Measurements from ENCODE around the gene PRKCA.

The PRKCA gene

DNA sequence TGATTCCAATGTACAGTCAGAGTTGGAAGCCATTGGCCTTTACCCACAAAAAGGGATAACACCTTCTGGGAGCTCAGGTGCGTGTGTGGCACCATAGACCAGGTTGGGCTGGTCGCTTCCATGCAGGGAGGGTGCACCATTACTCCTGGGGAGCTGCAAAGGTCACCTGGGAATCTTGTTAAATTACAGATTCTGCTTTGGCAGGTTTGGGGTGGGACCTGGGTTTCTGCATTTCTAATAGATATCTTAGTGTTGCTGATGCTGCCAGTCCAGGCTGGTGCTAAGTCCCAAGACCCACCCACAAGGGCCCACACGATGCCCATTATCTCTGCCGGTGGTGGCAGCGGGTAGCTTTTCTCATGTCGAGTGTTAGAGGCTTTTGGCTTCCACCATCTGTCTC lies 384.2 kb downstream of the PRKCA start:
- H3K27me3 ChIP-seq (ENCODE audit: control insufficient read depth in 1 of 2, insufficient read depth in 2 of 2, low read length in 2 of 2): no peaks in the 10 kb centered on the region
- peaks cover 13 to 16% of the 10 kb centered on the region in 2 donors for H3K36me3 ChIP-seq (ENCODE audit: control insufficient read depth in 2 of 2, insufficient read depth in 2 of 2, low read length in 2 of 2)
- no peak overlapping the region for H3K27ac ChIP-seq (ENCODE audit: low read length)
- H3K9me3 ChIP-seq (ENCODE audit: control insufficient read depth in 2 of 2, low read length in 2 of 2): no peaks in the 10 kb centered on the region
- no peak overlapping the region for H3K4me3 ChIP-seq (ENCODE audit: low read length in 2 of 2)
- H3K9ac ChIP-seq (ENCODE audit: low read length in 2 of 2): no peak overlapping the region
- H3K4me1 ChIP-seq (ENCODE audit: control insufficient read depth, insufficient read depth, low read length): peaks cover 10% of the 10 kb centered on the region

DNA sequence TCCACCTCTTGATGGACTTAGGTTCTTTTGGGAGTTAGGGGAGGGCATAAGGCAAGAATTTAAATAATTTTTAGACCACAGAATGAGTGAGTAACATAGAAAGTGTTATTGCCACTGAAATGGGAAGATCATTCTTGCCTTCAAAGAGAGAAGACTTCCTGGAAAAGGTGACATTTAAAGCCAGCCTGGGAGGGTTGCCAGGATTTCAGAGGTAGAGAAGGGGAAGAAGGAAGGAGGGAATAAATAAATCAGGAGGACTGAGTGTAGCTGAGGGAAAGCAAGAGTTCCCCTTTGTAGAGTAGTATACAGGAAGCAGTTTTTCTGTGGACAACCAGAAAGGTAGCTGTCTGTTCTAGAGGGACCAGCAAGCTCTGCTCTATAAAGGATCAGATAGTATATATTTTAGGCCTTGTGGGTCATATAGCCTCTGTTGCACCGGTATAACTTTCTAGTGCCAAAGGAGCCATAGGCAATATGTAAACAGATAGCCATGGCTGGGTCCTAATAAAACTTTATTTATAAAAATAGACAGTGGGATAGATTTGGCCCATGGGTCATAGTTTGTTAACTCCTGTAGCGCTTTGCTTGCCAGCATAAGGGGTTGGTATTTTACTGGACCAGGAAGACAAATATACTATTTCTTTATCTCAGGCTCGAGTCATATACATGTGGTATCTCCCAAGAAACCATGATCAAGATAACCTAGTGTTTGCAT lies 385.3 kb downstream of the PRKCA start:
- no peak overlapping the region for H3K27ac ChIP-seq (ENCODE audit: low read length)
- H3K4me3 ChIP-seq (ENCODE audit: low read length in 2 of 2): no peak overlapping the region
- peaks cover under 1% of the 10 kb centered on the region for H3K4me1 ChIP-seq (ENCODE audit: control insufficient read depth, insufficient read depth, low read length)
- H3K9me3 ChIP-seq (ENCODE audit: control insufficient read depth in 2 of 2, low read length in 2 of 2): no peaks in the 10 kb centered on the region
- no peak overlapping the region for H3K9ac ChIP-seq (ENCODE audit: low read length in 2 of 2)
- no peaks in the 10 kb centered on the region for H3K27me3 ChIP-seq (ENCODE audit: control insufficient read depth in 1 of 2, insufficient read depth in 2 of 2, low read length in 2 of 2)
- H3K36me3 ChIP-seq (ENCODE audit: control insufficient read depth in 2 of 2, insufficient read depth in 2 of 2, low read length in 2 of 2): peaks cover 20 to 23% of the 10 kb centered on the region in 2 donors

DNA sequence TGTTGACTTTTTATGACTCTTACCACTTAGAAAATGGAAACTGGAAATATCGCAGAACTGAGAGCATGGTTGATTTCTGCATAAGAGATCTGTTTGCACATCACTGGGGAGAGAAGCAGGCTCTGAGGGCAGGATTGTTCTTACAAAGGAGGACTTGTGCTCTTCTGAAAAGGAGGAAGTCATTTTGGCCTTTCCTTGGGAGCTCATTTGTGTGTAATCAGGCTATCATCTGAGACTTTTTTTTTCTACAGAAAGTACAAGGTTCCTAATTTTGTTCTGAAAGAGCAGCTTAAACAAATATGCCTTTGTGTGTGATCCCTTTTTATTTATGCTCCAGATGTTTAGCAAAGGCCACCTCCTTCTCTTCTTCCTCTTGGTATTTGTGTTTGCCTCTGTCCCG lies 386.8 kb downstream of the PRKCA start:
- H3K27me3 ChIP-seq (ENCODE audit: control insufficient read depth in 1 of 2, insufficient read depth in 2 of 2, low read length in 2 of 2): no peaks in the 10 kb centered on the region
- H3K27ac ChIP-seq (ENCODE audit: low read length): no peak overlapping the region
- H3K4me1 ChIP-seq (ENCODE audit: control insufficient read depth, insufficient read depth, low read length): no peaks in the 10 kb centered on the region
- H3K4me3 ChIP-seq (ENCODE audit: low read length in 2 of 2): no peak overlapping the region
- H3K9ac ChIP-seq (ENCODE audit: low read length in 2 of 2): no peak overlapping the region
- no peaks in the 10 kb centered on the region for H3K9me3 ChIP-seq (ENCODE audit: control insufficient read depth in 2 of 2, low read length in 2 of 2)
- peaks cover 23 to 24% of the 10 kb centered on the region in 2 donors for H3K36me3 ChIP-seq (ENCODE audit: control insufficient read depth in 2 of 2, insufficient read depth in 2 of 2, low read length in 2 of 2)

DNA sequence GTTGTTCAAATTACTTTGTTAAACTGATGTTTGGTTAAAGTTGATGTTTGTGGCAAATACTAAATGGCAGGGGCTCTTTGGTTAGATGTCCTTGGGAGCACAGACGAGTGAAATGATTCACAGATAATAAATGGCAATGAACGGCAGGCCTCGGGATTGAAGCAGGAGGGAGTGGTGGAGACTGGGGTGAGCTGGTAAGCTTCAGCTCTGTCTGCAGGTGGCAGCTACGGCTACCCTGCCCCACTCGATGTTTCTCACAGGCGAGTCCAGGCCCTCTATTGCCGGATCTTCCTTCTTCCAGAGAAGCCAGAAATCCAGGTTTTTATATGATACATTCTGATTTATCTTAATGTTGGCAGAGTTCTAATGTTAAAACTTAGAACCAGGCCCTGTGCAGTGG lies 387.8 kb downstream of the PRKCA start:
- peaks cover 24% of the 10 kb centered on the region in 2 donors for H3K36me3 ChIP-seq (ENCODE audit: control insufficient read depth in 2 of 2, insufficient read depth in 2 of 2, low read length in 2 of 2)
- no peak overlapping the region for H3K27ac ChIP-seq (ENCODE audit: low read length)

DNA sequence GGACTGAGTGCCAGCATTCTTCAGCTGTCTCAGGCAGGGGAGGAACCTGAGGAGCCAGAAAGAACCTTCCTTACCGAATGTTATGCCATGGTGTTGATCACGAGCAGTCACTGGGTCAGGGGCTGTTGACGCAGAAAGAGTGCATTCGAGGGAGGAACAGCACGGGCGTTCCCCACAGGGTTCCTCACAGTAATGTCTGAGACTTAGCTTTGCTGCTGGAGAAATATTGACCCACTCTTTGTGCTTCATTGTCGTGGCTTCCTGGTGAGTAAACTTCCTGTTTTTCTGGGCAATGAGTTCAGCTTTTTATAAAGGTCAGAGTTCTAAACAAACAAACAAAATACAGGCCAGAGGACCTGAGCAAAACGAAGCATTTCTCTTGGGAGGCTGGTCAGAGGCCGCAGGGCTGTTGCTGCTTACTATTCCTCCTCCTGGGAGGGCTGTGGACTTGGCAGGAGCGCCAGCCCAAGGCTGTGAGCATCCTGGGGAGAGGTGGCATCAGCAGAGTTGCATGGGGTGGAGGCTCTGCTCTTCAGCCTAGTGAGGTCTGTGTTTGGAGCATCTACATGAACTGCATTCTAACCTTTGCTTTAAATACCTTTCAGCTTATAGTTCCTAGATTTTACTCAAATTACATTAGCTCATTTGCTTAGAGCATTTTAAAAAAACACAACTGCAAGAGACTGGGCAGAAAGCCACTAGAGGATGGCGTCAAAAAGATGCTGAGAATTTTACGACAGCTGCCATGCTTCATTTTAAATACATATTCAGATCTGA lies 389.4 kb downstream of the PRKCA start:
- Histone ChIP-seq H3K9ac (ENCODE audit: low read length in 2 of 2) (no peak overlapping the region), H3K36me3 (ENCODE audit: control insufficient read depth in 2 of 2, insufficient read depth in 2 of 2, low read length in 2 of 2) (peaks cover 24% of the 10 kb centered on the region in 2 donors)

More for the DNA sequence above, 387.8 kb downstream of the PRKCA start:
- H3K27me3 ChIP-seq (ENCODE audit: control insufficient read depth in 1 of 2, insufficient read depth in 2 of 2, low read length in 2 of 2): no peaks in the 10 kb centered on the region
- no peaks in the 10 kb centered on the region for H3K4me1 ChIP-seq (ENCODE audit: control insufficient read depth, insufficient read depth, low read length)
- H3K9me3 ChIP-seq (ENCODE audit: control insufficient read depth in 2 of 2, low read length in 2 of 2): no peaks in the 10 kb centered on the region
- no peak overlapping the region for H3K9ac ChIP-seq (ENCODE audit: low read length in 2 of 2)
- H3K4me3 ChIP-seq (ENCODE audit: low read length in 2 of 2): no peak overlapping the region

DNA sequence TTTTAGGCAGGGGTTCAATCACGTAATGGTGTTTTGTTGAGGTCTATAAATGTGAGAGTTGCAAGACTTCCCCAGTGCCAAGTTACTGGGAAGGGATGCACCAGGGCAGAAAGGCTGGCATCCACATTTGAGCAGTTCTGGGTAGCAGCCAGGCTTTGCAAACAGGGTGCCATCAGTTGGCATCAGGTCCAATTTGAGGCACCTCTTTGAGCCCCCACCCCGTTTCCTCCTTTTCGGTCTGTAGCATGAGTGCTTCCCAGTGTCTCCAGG lies 389.9 kb downstream of the PRKCA start:
- H3K9ac ChIP-seq (ENCODE audit: low read length in 2 of 2): no peak overlapping the region
- H3K27ac ChIP-seq (ENCODE audit: low read length): no peak overlapping the region
- no peaks in the 10 kb centered on the region for H3K9me3 ChIP-seq (ENCODE audit: control insufficient read depth in 2 of 2, low read length in 2 of 2)
- H3K27me3 ChIP-seq (ENCODE audit: control insufficient read depth in 1 of 2, insufficient read depth in 2 of 2, low read length in 2 of 2): no peaks in the 10 kb centered on the region
- no peak overlapping the region for H3K4me3 ChIP-seq (ENCODE audit: low read length in 2 of 2)
- peaks cover 24 to 26% of the 10 kb centered on the region in 2 donors for H3K36me3 ChIP-seq (ENCODE audit: control insufficient read depth in 2 of 2, insufficient read depth in 2 of 2, low read length in 2 of 2)
- no peaks in the 10 kb centered on the region for H3K4me1 ChIP-seq (ENCODE audit: control insufficient read depth, insufficient read depth, low read length)

More for the DNA sequence above, 389.4 kb downstream of the PRKCA start:
- Histone ChIP-seq H3K4me1 (ENCODE audit: control insufficient read depth, insufficient read depth, low read length) (no peaks in the 10 kb centered on the region), H3K27me3 (ENCODE audit: control insufficient read depth in 1 of 2, insufficient read depth in 2 of 2, low read length in 2 of 2) (no peaks in the 10 kb centered on the region), H3K9me3 (ENCODE audit: control insufficient read depth in 2 of 2, low read length in 2 of 2) (no peaks in the 10 kb centered on the region), H3K4me3 (ENCODE audit: low read length in 2 of 2) (no peak overlapping the region), H3K27ac (ENCODE audit: low read length) (no peak overlapping the region)

DNA sequence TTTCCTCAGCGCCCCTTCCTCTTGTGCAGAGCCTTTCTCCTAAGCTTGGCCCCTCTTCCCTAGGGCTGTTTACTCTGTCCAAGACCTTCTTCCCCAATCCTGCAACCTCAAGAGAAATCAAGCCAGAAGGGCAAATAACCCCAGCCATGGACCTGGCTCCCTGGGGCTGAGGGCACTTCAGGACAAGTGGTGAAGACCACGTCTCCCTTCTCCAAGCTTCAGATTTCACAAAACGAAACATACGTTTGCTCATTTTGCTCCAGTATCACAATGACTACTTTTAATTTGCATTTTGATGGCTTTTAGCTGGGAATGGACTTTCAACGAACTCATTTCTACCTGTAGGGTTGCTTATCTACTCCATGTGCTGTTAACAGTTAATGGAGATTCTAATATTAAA lies 392.7 kb downstream of the PRKCA start:
- Histone ChIP-seq H3K4me3 (ENCODE audit: low read length in 2 of 2) (no peak overlapping the region), H3K9ac (ENCODE audit: low read length in 2 of 2) (no peak overlapping the region), H3K27me3 (ENCODE audit: control insufficient read depth in 1 of 2, insufficient read depth in 2 of 2, low read length in 2 of 2) (no peaks in the 10 kb centered on the region), H3K27ac (ENCODE audit: low read length) (no peak overlapping the region), H3K9me3 (ENCODE audit: control insufficient read depth in 2 of 2, low read length in 2 of 2) (no peaks in the 10 kb centered on the region), H3K4me1 (ENCODE audit: control insufficient read depth, insufficient read depth, low read length) (no peaks in the 10 kb centered on the region), H3K36me3 (ENCODE audit: control insufficient read depth in 2 of 2, insufficient read depth in 2 of 2, low read length in 2 of 2) (peaks cover 10 to 17% of the 10 kb centered on the region in 2 donors)

DNA sequence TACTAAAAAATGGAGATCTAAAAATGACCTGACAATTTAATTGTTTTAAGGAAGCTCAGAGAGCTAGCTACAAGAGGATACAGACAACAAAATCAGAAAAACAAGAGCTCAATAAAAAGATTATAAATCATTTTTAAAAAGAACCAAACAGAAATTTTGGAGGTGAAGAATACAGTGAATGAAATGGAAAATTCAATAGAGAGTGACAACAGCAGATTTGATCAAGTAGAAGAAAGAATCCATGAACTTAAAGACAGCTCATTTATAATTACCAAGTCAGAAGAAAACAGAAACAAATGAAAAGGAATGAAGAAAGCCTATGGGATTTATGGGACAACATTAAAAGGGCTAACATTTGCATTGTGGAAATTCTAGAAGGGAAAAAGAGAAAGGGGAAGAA lies 395.9 kb downstream of the PRKCA start:
- Histone ChIP-seq H3K4me1 (ENCODE audit: control insufficient read depth, insufficient read depth, low read length) (no peaks in the 10 kb centered on the region), H3K36me3 (ENCODE audit: control insufficient read depth in 2 of 2, insufficient read depth in 2 of 2, low read length in 2 of 2) (peaks cover 2 to 4% of the 10 kb centered on the region in 2 donors), H3K4me3 (ENCODE audit: low read length in 2 of 2) (no peak overlapping the region), H3K27me3 (ENCODE audit: control insufficient read depth in 1 of 2, insufficient read depth in 2 of 2, low read length in 2 of 2) (no peaks in the 10 kb centered on the region), H3K9me3 (ENCODE audit: control insufficient read depth in 2 of 2, low read length in 2 of 2) (no peaks in the 10 kb centered on the region), H3K9ac (ENCODE audit: low read length in 2 of 2) (no peak overlapping the region), H3K27ac (ENCODE audit: low read length) (no peak overlapping the region)

DNA sequence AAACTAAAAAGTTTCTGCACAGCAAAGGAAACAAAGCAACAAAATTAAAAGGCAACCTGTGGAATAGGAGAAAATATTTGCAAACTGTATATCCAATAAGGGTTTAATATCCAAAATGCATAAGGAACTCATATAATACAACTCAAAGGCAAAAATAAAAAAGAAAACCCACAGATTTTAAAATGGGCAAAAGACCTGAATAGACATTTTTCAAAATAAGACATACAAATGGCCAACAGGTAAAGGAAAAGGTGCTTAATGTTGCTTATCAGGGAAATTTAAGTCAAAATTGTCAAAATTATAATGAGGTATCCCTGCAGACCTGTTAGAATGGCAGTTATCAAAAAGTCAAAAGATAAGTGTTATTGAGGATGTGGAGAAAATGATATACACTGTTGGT lies 399.0 kb downstream of the PRKCA start:
- Histone ChIP-seq H3K4me3 (ENCODE audit: low read length in 2 of 2) (no peak overlapping the region), H3K9ac (ENCODE audit: low read length in 2 of 2) (no peak overlapping the region), H3K27me3 (ENCODE audit: control insufficient read depth in 1 of 2, insufficient read depth in 2 of 2, low read length in 2 of 2) (no peaks in the 10 kb centered on the region), H3K4me1 (ENCODE audit: control insufficient read depth, insufficient read depth, low read length) (no peaks in the 10 kb centered on the region), H3K36me3 (ENCODE audit: control insufficient read depth in 2 of 2, insufficient read depth in 2 of 2, low read length in 2 of 2) (peaks cover 0 to 4% of the 10 kb centered on the region in 2 donors), H3K27ac (ENCODE audit: low read length) (no peak overlapping the region), H3K9me3 (ENCODE audit: control insufficient read depth in 2 of 2, low read length in 2 of 2) (no peaks in the 10 kb centered on the region)

DNA sequence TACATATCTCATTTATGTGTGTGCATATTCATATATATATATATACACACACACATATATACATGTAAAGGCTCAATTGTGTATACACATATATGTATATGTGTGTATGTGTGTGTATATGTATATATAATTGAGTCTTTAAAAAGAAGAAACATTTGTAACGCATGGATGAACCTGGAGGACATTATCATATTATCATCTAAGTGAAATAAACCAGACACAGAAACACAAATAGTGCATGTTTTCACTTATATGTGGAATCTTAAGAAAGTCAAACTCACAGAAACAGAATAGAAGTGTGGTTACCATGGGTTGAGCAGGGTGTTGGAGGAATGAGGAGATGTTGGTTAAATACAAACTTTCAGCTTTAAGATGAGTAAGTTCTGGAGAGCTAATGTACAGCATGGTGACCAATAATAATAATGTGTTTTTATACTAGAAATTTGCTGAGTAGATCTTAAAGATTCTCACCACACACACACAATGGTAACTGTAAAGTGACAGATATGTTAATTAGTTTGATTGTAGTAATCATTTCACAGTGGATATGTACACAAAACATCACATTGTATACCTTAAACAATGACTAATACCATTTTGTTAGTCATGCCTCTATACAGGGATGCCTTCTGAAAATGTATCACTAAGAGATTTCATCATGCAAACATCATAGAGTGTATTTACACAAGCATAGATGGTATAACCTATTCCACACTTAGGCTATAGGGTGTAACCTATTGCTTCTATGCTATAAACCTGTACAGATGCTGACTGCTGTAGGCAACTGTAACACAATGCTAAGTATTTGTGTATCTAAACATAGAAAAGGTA lies 399.9 kb downstream of the PRKCA start:
- H3K4me3 ChIP-seq (ENCODE audit: low read length in 2 of 2): no peak overlapping the region
- peaks cover 0 to 3% of the 10 kb centered on the region in 2 donors for H3K36me3 ChIP-seq (ENCODE audit: control insufficient read depth in 2 of 2, insufficient read depth in 2 of 2, low read length in 2 of 2)
- H3K9me3 ChIP-seq (ENCODE audit: control insufficient read depth in 2 of 2, low read length in 2 of 2): no peaks in the 10 kb centered on the region

More for the DNA sequence above, 399.9 kb downstream of the PRKCA start:
- Histone ChIP-seq H3K4me1 (ENCODE audit: control insufficient read depth, insufficient read depth, low read length) (no peaks in the 10 kb centered on the region), H3K27ac (ENCODE audit: low read length) (no peak overlapping the region), H3K9ac (ENCODE audit: low read length in 2 of 2) (no peak overlapping the region), H3K27me3 (ENCODE audit: control insufficient read depth in 1 of 2, insufficient read depth in 2 of 2, low read length in 2 of 2) (no peaks in the 10 kb centered on the region)
